ENCODE data around the gene RFTN1.

Gene RFTN1

DNA sequence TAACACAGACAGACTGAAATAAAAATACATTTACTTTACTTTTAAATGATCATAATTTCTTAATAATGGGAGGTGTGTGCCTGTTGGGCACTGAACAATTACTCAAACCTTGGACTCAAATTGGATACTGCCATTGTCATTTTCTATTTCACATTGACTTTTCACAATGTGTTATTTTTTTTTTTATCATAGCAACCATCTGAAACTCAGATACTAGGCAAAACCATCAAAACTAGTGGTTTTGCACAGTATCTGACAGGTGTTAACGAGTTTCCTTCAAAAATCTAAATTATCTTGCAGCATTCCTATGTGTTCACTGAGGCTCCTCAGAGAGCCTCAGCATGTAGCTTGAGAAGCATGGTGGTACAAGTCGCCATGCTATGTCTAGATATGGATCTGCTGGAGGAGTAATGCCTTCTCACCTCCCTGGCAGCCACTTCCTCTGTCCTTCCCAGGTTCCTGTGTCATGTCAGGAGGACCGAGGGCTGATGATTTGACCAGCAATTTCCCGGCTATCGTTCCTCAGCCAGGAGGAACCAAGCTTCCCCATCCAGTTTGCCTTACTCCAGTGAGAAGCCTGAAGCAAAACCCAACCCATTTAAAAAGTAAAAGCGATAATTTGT lies 29.9 kb upstream of the RFTN1 start:
- TF ChIP-seq CTCF (IDR thresholded peaks at IDR 0.05; ENCODE audit: extremely low read depth, insufficient read depth, missing control alignments) = no peak
- no peak for DNase-seq (ENCODE audit: low spot score)
- in situ Hi-C loops (cut with MboI; ENCODE audit: low pct_unique_long_range_greater_than_20kb, low sequenced_read_pairs, unreplicated experiment) = no loop called here

GRCh38 chr3:16538507-16538906 lies 25.0 kb upstream of the RFTN1 start:
- no peak for DNase-seq (ENCODE audit: low spot score)
- TF ChIP-seq CTCF (IDR thresholded peaks at IDR 0.05; ENCODE audit: extremely low read depth, insufficient read depth, missing control alignments) = no peak
- in situ Hi-C loops (cut with MboI; ENCODE audit: low pct_unique_long_range_greater_than_20kb, low sequenced_read_pairs, unreplicated experiment) = no loop called here

GRCh38 chr3:16536996-16537395 lies 23.5 kb upstream of the RFTN1 start:
- TF ChIP-seq CTCF (IDR thresholded peaks at IDR 0.05; ENCODE audit: extremely low read depth, insufficient read depth, missing control alignments) = no peak
- in situ Hi-C loops (cut with MboI; ENCODE audit: low pct_unique_long_range_greater_than_20kb, low sequenced_read_pairs, unreplicated experiment) = no loop called here
- DNase-seq (ENCODE audit: low spot score) = no peak

GRCh38 chr3:16536344-16536663 lies 22.8 kb upstream of the RFTN1 start:
- no peak for TF ChIP-seq CTCF (IDR thresholded peaks at IDR 0.05; ENCODE audit: extremely low read depth, insufficient read depth, missing control alignments)
- no peak for DNase-seq (ENCODE audit: low spot score)
- in situ Hi-C loops (cut with MboI; ENCODE audit: low pct_unique_long_range_greater_than_20kb, low sequenced_read_pairs, unreplicated experiment) = no loop called here

GRCh38 chr3:16534640-16535262 lies 21.3 kb upstream of the RFTN1 start:
- TF ChIP-seq CTCF (IDR thresholded peaks at IDR 0.05; ENCODE audit: extremely low read depth, insufficient read depth, missing control alignments) = no peak
- no peak for DNase-seq (ENCODE audit: low spot score)
- in situ Hi-C loops (cut with MboI; ENCODE audit: low pct_unique_long_range_greater_than_20kb, low sequenced_read_pairs, unreplicated experiment) = no loop called here

DNA sequence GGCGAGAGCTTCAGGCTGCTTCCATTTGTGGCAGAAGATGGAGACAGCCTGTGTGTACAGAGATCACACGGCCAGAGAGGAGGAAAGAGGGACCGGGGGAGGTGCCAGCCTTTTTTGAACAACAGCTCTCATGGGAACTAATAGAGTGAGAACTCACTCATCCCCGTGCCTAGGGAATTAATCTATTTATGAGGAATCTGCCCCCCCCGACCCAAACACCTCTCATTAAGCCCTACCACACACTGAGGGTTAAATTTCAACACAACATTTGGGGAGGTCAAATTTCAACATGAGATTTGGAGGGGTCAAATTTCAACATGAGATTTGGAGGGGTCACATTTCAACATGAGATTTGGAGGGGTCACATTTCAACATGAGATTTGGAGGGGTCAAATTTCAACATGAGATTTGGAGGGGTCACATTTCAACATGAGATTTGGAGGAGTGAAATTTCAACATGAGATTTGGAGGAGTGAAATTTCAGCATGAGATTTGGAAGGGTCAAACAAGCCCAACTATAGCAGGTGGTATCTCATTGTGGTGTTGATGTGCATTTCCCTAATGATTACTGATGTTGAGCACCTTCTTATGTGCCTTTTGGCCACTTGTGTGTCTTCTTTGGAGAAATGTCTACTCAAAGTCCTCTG lies 20.6 kb upstream of the RFTN1 start:
- in situ Hi-C loops (cut with MboI; ENCODE audit: low pct_unique_long_range_greater_than_20kb, low sequenced_read_pairs, unreplicated experiment) = no loop called here
- TF ChIP-seq CTCF (IDR thresholded peaks at IDR 0.05; ENCODE audit: extremely low read depth, insufficient read depth, missing control alignments) = no peak
- DNase-seq (ENCODE audit: low spot score) = no peak

All from GM13977 (cell line).